HG02840 (cell line): Measurements from ENCODE around the gene OBP2B.
"Not testable (repeated sequence)": the region's sequence is repeated elsewhere in the genome, so short reads cannot be mapped to it uniquely, and the experiment has no call there.

ENCODE experiments used
- ATAC-seq: cut with Tn5 transposase; IDR thresholded peaks from one replicate; pipeline ENCODE4 v1.9.1; 2021; ENCODE audit warnings: mild to moderate bottlenecking, moderate library complexity, moderate number of reproducible peaks; ENCODE audit not compliant: unreplicated experiment, low FRiP score

Gene OBP2B

DNA sequence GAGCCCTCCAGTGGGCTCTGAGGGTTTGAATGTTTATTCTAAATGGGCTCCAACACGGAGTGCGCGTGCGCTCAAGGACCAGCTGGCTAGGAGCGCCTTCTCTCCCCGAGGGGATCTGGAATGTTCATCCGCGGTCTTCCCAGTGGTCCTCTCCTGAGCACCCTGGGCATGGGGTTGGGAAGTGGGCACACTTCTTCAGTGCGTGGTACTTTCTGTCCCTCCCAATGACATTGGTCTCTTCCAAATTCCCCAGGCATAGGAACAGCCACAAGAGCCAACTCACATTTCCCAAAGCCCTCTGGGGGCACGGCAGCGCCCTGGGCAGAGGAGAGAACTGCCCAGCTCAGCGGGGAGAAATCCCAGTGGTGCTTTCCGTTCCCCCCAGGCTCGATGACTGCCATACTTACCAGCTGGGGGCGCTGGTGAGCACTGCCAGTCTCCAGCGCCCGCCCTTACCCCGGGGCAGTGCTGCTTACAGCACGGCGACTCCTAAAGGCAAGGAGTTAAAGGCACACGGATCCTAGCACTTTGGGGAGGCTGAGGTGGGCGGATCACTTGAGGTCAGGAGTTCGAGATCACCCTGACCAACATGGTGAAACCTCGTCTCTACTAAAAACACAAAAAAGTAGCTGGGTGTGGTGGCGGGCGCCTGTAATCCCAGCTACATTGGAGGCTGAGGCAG lies 29.9 kb upstream of the OBP2B start:
- ATAC-seq, result no peak

DNA sequence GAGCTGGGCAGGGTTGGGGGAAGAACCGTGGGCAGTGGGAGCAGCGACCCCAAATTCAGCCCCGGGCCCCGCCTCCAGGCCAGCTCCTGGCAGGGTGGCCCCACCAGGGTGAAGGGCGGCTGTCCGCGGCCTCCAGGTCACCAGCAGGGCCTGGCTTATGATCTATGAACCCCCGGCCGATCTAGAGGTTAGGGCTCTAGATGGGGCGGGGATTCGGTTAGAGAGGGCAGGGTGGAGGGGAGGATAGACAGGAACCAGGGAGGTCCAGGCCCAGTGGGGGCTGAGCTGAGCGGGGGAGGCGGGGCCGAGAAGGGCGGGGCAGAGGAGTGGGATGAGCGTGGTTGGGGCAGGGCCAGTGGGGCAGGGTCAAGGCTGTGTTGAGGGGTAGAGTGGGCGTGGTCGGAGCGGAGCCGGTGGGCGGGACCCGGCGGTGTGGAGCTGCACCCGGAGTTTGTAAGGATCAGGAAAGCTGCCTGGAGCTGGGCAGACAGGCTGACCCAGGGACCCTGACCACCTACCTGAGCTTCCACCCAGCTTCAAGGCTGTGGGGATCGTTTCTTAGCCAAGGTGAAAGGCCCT lies 29.3 kb upstream of the OBP2B start:
- ATAC-seq, result no peak

DNA sequence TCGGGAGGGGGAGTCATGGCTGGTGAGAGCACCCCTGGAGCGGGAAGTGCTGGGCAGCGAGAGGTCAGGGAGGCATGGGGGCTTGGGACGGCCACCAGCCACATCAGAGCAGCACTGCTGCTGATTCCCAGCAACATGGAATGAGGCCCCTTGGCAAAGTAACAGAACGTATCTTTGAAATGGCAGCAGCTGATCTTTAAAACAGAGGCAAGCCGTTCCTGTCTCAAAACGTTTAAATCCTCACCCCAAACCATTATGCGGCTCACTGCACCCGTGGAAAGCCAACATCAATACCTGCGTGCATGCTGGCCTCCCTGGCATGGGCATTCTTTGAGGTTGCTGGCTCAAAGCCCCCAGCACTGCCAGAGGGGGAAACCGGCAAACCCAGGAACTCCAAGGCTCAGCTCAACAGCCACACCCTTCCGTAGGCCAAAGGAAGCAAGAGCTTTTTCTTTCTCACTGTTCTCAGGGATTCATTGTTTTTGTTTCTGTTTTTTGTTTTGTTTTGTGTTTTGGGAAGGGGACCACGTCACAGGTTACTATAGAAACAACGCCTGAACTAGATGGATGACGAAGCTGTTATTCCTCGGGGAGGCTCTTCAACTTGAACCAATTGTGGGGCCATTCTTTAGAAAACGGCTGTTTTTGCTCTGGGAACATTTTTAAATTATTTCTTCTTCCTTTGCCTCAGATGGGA lies 28.1 kb upstream of the OBP2B start:
- no peak for ATAC-seq

DNA sequence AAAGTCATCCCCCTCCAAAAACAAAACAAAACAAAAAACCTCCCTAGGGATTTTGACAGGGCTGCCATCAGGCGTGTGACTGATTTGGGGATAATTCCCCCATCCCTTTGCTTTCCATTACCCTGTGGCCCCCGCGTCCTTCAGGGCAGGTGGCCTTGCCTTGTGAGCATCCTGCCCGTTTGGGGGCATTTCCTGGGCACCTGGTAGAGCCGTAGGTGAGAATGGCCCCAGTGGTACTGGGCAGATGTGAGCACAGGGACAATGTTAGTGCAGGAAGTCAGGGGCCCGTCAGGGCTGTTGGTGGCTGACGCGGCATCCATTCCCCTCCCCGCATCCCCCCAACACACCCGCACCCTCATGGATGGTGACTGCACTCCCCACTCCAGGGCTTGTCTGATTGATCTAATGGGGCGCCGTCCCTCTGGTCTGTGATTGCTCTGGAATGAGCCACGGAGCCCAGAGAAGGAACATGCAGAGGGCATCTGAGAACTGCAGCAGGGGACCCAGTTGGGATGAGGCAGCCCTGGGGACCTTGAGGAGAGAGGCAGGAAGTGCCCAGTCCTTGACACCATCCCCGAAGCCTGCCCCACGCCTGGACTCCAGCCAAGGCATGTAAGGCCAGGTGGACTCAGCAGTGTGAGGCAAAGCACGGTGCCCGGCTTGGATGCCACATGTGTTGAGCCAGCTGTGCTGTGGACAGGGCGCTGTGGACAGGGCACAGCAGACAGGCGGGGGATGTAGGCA lies 27.4 kb upstream of the OBP2B start:
- ATAC-seq, result not testable (repeated sequence)

DNA sequence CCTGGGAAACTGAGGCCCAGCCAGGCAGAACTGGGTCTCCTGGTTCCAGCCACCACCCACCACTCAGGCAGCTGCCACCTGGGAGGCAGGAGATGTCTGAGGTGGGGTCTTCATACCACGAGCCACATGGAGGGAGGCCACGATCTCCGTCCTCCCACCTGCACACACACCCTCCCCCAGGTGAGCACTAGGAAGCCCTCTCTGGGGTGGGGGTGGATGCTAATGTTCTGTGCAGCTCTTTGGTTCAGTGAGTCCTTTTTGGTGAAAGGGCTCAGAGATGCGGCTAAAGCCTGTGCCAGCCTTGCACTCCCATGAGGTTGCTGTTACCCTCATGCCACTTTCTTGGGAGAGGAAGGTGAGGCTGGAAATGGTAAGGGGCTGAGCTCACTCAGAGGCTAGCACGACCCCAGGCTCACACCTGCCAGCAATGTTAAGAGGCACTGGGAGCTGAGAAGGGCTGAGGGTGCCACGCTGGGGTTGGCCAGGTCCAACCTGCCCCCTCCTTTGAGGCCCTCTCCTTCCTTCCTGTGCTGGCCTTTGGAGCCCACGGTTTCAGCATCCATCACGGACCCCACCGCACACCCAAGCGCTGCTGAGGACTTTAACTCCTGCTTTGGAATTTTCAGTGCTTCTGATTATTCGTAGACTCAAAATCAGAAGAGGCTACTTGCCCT lies 26.6 kb upstream of the OBP2B start:
- no peak for ATAC-seq

DNA sequence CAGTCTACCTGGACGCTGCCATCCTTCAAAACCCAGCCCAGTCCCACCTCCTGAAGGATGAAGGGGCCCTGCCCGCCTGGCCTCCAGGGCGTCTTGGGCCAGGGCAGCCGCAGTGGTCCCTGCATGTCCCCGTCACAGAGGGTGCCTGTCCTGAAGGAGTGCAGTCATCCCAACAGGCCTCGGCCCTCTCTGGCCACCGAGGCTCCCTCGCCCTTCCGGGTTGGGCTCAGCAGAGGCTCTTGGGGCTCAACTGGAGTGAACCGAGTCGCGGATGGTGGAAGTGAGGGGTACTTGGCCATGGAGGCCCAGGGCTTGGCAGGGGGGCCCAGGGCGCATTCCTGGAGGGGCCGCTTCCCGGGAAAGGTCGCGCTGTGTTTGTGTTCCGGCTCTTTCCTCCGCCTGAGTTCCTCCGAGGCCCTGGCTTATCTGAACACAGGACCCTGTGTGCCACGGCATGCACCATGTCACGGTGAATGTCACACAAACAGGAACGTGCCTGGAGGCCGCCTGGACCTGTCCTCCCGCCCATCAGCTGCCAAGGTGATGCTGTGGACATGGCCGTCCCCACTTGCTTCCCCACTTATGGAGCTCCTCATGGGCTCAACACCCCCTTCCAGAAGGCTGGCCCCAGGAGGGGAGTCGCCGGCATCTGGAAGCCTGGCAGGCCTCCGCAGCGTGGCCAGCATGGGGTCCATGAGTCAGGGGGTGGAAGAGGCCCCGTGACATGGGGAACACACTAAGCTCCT lies 25.7 kb upstream of the OBP2B start:
- no peak for ATAC-seq

DNA sequence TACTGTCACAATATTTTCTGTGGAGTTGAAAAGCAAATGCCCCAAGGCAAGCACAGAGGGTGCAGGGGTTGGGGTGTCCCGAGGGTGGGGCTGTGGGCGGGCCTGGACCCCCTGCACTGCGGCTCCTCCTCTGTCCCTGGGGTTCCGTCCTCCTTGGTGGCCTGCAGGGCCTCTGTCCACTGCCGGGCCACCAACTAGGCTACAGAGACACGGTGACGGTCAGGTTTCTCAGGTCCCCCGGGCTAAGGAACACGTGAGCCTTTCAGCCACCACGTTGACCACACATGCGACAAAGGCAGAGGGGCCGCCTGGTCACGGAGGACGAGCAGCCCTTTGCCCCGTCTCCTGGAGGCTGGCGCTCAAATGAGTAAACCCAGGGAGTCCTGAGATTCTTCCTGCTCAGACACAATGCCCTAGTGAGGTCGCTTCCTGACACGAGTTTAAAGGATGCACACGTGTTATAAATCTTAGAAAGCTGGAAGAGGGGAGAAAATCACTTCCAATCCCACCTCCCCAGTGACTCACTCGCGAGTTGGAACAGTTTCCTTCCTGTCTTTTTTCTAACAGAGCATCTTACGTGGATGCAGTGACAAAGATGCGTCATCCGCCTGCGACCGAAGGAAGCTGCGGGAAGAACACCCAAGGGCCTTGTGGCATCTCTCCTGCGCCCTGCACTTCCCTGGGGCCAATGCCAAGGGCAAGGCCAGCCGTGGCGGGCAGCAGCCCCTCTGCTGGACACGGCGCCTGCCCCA lies 24.8 kb upstream of the OBP2B start:
- no peak for ATAC-seq

DNA sequence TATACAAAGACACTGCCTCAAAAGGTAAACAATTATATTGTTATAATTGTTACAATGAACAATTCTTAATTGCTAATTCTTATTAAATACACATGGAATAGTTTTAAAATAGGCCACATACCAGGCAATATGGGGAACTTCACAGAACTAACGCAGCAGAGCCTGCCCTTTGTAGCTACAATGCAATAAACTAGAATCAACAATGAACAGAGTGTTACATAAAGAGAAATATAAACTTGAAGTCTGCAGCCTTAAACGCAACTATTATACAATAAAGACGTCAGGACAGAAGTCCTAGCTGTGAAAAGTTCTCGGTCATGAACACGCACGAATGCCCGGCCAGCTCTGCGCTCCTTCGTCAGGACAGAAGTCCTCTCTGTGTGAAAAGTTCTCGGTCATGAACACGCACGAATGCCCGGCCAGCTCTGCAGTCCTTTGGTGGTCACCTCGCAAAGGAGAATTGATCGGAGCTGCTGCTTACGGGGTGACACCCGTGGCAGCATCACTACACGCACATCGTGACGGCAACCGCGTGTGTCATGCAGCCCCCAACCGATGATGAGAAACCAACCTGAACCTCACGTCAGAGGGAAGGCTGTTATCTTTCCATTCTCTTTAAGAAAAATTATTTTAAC lies 23.0 kb upstream of the OBP2B start:
- ATAC-seq, result not testable (repeated sequence)

DNA sequence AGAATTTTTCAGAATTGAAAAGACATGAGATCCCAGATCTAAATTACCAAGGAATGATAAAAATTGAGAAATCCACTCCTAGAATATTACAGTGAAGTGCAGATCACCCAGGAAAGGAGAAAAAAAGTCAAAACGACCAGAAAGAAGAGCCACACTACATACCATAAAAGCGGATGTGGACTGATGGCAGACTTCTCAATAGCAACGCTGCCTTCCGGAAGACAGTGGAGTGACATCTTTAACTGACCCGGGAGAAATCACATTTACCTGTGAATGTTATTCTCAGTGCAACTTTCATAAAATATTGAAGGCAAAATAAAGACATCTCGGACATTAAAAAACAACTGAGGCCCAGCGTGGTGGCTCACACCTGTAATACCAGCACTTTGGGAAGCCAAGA lies 21.5 kb upstream of the OBP2B start:
- not testable (repeated sequence) for ATAC-seq

DNA sequence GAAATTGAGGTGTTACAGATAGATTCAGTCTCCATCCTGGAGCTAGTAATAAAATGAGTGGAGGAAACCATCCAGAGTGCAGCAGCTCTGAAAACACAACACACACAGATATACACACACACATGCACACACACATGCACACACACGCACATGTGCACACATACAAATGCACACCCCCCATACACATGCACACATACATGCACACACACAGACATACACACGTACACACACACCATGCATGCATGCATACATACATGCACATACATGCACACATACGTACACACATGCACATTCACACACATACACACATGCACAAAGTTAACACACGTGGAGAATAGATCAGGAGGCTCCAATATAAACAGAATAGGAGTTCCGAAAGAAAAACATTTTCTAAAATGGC lies 21.0 kb upstream of the OBP2B start:
- ATAC-seq, result no peak

DNA sequence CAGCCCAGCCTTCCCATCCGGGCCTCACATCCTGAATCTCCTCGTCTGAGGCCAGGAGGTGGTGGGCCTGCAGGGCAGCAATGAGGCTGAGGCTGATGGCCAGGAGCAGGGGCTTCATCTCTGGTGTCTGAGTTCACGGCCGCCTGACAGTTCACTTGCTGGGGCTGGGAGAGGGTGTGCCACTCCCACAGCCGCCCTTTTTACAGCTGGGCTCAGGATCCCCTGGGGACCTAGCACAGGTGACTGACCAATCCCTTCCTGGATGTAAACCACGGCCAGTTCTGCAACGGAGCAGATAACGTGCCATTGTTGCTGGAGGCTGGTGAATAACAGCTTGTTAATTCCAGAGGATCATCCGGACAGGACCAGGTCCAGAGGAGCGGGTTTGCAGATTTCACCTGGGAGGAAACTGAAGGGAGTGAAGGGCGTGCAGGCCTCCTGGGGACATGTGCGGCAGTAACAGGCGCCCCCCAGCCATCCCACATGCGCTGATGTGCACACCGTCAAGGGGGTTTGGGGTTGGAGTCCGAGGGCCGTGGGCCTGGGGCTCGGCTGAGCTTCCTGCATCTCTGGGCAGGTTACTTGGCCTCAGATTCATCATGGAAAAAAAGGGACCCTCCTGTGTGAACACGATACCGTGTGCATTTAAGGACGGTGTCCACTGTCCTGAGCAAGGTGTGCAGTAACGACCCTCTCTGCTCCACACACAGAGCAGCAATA lies 19.6 kb upstream of the OBP2B start:
- not testable (repeated sequence) for ATAC-seq

DNA sequence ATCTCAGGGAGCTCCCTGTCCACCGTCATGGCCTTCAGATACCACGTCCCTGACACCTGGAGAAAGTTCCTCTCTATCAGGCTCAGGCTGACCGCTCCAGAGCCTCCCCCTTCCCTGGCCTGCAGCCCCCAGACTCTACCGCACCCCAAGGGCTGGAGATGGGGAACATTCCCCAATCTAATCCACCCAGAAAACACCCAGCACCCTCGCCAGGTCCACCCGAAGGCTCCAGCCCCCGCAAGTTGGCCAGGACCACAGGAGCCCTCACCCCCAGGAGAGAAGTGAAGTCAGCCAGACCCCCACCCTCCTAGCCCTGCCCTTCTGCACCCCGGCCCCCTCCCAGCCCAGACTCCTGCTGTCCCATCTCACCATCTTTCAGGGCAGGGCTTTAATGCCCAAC lies 18.9 kb upstream of the OBP2B start:
- not testable (repeated sequence) for ATAC-seq

DNA sequence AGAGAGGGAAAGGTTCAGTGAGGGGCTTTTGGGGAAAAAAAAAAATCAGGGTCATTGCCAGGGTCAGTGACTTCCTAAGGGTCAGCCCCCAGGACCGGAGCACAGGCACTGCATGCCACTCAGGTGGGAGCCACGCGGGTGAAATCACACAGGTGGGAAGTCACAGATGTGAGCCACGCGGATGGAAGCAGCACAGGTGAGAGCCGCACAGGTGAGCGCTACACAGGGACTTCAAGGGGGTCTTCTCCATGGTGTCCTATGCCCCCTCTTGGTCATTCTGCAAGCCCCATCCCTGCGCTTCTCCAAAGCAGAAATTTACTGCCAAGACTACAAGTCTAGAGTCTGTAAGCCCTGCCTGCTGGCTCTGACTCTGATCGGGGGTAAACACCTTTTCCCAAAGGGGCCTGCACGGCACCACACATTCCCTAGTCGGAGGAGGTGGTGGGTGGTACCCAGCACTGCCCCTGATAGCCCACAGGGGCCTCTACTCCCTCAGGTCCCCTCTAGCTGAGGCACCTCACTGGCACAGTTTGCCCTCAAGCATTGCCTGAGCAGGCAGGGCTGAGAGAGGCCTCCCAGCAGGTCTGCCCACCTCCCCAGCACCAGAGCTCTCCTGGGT lies 18.3 kb upstream of the OBP2B start:
- ATAC-seq, result no peak

DNA sequence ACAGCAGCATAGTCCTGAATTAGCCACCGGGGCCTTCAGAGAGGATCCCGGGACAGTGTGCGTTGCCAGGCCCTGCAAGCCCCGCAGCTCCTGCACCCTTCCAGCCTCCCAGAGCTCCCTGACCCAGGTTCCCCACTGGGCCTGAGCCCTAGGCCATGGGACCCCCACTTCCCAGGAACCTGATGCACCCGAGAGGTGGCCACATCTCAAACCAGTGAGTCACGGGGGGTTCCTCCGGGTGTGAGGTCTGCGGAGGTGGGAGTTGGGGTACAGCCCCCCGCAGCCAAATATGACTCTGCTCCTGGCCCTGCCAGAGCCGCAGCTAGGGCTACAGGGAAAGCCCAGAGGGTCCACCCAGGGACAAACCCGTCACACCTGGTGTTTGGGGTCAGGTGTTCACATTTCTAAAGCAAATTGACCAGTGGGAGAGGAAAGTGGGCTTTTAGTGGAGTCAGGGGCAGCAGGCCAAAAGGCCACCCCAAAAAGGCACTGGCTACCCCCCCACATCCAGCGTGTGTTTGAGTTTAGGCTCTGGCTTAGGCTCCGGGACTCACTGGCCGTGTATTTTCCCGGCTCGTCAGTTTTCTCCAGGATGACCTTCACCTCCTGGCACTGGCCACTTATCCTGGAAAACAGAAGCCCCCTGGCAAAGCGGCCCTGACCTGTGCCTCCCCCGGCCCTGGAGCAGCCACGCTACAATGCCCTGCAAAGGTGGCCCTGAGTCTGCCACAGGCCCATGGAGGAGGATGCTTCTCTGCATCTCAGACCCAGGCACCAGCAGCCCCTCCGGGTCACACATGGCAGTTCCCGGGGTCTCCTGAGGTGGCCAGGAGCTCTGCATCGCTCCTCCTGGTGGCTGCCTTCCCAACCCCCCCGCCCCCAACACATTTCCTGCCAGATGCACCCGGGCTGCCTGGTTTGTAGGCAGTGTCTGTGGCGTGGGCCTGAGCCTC lies 17.4 kb upstream of the OBP2B start:
- no peak for ATAC-seq

DNA sequence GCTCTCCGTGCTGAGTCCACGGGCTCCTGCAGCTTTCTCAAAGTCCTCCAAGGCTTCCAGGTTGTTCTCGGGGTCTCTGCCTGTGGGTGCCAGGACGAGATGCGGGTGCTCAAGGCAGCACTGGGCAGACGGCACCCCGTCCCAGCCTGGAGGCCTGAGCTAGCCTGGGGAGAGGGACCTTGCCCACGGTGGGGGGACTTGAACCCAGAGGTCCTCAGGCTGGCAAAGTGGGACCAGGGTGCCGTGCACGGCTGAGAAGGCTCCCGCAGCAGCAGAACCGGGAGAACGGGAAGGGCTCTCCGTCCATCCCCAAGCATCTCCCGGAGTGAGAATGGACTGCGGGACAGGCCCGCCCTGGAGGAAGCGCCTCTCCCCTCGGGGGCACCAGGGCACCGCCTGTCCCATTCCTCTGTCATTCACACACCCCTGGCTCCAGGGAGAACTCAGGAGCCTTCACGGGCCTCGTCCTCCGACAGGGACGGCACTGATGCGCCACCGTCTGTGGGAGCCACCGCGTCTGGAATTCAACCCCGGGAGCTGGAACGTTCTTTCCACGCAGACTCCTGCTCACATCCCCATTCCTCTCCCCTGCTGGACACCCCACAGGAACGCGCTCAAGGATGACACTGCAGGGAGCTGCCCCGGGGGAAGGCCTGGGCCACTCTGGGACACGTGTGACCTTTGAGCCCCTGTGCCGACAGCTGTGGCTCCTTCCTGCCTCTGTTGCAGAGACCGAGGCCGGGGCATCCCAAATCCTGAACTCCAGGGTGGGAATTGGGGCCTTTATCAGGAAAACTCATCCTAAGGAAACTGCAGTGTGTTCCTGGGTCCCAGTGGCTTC lies 16.3 kb upstream of the OBP2B start:
- ATAC-seq, result no peak

DNA sequence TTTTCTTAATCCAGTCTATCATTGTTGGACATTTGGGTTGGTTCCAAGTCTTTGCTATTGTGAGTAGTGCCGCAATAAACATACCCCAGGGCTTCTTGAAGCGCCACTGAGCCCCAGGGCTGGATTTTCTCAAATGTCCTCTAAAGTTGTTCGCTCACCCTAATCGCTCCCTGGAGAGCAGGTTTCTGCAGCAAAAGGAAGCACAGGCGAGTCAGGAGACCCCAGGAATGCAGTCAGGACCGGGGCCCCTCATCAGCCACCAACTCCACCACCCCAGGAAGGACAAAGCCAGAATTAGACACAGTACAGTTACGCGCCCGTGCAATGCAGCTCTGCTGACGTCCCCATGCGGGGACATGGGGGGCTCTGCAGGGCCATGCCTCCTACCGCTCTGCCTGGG lies 15.7 kb upstream of the OBP2B start:
- ATAC-seq, result no peak
